Gastrocnemius medialis (tissue), 4 donors: ENCODE data around the gene SOX15. TPM values are rescaled to one million over a fixed set of nuclear protein-coding genes. Genes with fewer than 3 reads are reported as not detected.

Experiments
- ATAC-seq, 2 donors: fragments of 150-250 bp; one replicate each; pipeline ENCODE4 v1.9.1; 2016
- DNase-seq, 2 donors: peaks; one replicate each; pipeline ENCODE4 v3.0.0-alpha.2; 2019
- H3K27ac ChIP-seq, 4 donors: fragments of 200-600 bp; sonication (generic); 1 replicate in 1 of 4; 2 replicates in 3 of 4; pipeline ENCODE4 v1.5.1; 2016 to 2018; ENCODE audit warnings: mild to moderate bottlenecking in 2 of 4, moderate library complexity in 1 of 4
- H3K27me3 ChIP-seq, 3 donors: fragments of 200-600 bp; sonication (generic) in 2 of 3; 1 replicate in 1 of 3; 2 replicates in 2 of 3; pipeline versions ENCODE4 v1.5.1 to v1.6.0; 2016 to 2019; ENCODE audit warnings: mild to moderate bottlenecking in 1 of 3, moderate library complexity in 1 of 3
- H3K36me3 ChIP-seq, 2 donors: fragments of 200-600 bp; sonication (generic) in 1 of 2; one replicate each; pipeline ENCODE4 v1.5.1; 2017 to 2018
- H3K4me1 ChIP-seq, 2 donors: fragments of 200-600 bp; sonication (generic) in 1 of 2; one replicate each; pipeline ENCODE4 v1.5.1; 2016 to 2017; ENCODE audit warnings: mild to moderate bottlenecking in 2 of 2
- H3K4me3 ChIP-seq, 4 donors: fragments of 200-600 bp; sonication (generic) in 3 of 4; 1 replicate in 1 of 4; 2 replicates in 3 of 4; pipeline ENCODE4 v1.5.1; 2016 to 2019; ENCODE audit warnings: mild to moderate bottlenecking in 2 of 4
- H3K9me3 ChIP-seq, 3 donors: fragments of 200-600 bp; sonication (generic) in 2 of 3; 1 replicate in 1 of 3; 2 replicates in 2 of 3; pipeline ENCODE4 v1.5.1; 2016 to 2019
- CTCF ChIP-seq, 5 experiments: fragments of 450-650 bp in 3 of 5; fragments of 200-600 bp in 2 of 5; sonication (generic) in 2 of 5; IDR thresholded peaks in 4 of 5; conservative IDR thresholded peaks in 1 of 5; 1 replicate in 4 of 5; 2 replicates in 1 of 5; pipeline ENCODE4 v1.5.1; 2016 to 2019; ENCODE audit warnings: antibody characterized with exemption in 5 of 5, mild to moderate bottlenecking in 3 of 5, moderate library complexity in 3 of 5
- POLR2A ChIP-seq, 2 donors: fragments of 450-650 bp; IDR thresholded peaks; one replicate each; pipeline ENCODE4 v1.6.1; 2017; ENCODE audit warnings: antibody characterized with exemption in 2 of 2, mild to moderate bottlenecking in 2 of 2, moderate library complexity in 2 of 2
- in situ Hi-C, 4 donors: fragments of 200-750 bp; cut with MboI; loops; one replicate each; pipeline versions ENCODE4 v1.15.0 to v1.8.0; 2017; ENCODE audit warnings: low sequenced_read_pairs in 4 of 4
- intact Hi-C: fragments of 100-400 bp; cut with DNase I; formaldehyde crosslinking; loops from one replicate; pipeline ENCODE4 v1.15.1; 2023; ENCODE audit warnings: low total_unique reads
- total RNA-seq, 4 donors: library from RNA; depleted of rRNA; stranded (reverse); fragments of >200 nt; gene quantifications; one replicate each; pipeline versions ENCODE4 v1.1.0 to v1.2.3, GENCODE V29; 2016

SOX15 gene
- total RNA-seq, 4 donors from 2014 or later, result 0.66 to 1.3 (median 1.1) TPM; not detected in 1

- intact Hi-C loops (loop anchor here (2.0 to 5.0 kb wide), 6 partner anchors 29 to 283 kb away; partner anchors contain the start of genes CHRNB1, FXR2, NEURL4 and TMEM256), in situ Hi-C loops (loop anchor here in 1 of 4 donors (10.0 to 25.0 kb wide), 3 partner anchors 55 to 215 kb away; partner anchors contain the start of genes CHRNB1, FGF11, SPEM2 and SPEM3)
- Histone ChIP-seq H3K9me3 (no peaks in the 10 kb centered on the region), H3K36me3 (peaks cover 0 to 17% of the 10 kb centered on the region in 2 donors), H3K27ac (peak overlapping the region; percentile 93 to 96 (median 96)), H3K4me1 (peaks cover 48 to 62% of the 10 kb centered on the region in 2 donors), H3K4me3 (peak overlapping the region; percentile 16 to 95 (median 47)), H3K27me3 (no peaks in the 10 kb centered on the region)
- no peak for DNase-seq
- TF ChIP-seq POLR2A (IDR thresholded peaks at IDR 0.05), result no peak
- TF ChIP-seq CTCF (IDR thresholded peaks at IDR 0.05 in 4 of 5, conservative IDR thresholded peaks at IDR 0.05 in 1 of 5), result no peak
- no peak for ATAC-seq
These were observed 30.3 kb downstream of the SOX15 start for GRCh38 chr17:7559320-7560171.

- TF ChIP-seq POLR2A (IDR thresholded peaks at IDR 0.05) (no peak), CTCF (IDR thresholded peaks at IDR 0.05 in 4 of 5, conservative IDR thresholded peaks at IDR 0.05 in 1 of 5) (no peak)
- intact Hi-C loops, result no loop called here
- Histone ChIP-seq H3K4me3 (peak within 1 kb of the TSS; percentile 46 to 95 (median 48)), H3K27me3 (no peaks in the 10 kb centered on the region), H3K9me3 (no peaks in the 10 kb centered on the region), H3K4me1 (peaks cover 44 to 54% of the 10 kb centered on the region in 2 donors), H3K36me3 (peaks cover 0 to 9% of the 10 kb centered on the region in 2 donors), H3K27ac (peak within 1 kb of the TSS; percentile 93 to 96 (median 96))
- ATAC-seq (no peak), DNase-seq (no peak)
- in situ Hi-C loops, result loop anchor here in 1 of 4 donors (10.0 to 25.0 kb wide), 2 partner anchors 54 to 121 kb away; partner anchors contain the start of genes CHRNB1, FGF11, SPEM2 and SPEM3
These were observed 31.2 kb downstream of the SOX15 start, which contains the start of gene TNFSF13 for GRCh38 chr17:7558544-7559319. TSS of gene TNFSF13 (plus strand) at chr17:7558750. CDS start at chr17:7559040, 290 bp downstream.

- Histone ChIP-seq H3K36me3 (peaks cover 0 to 1% of the 10 kb centered on the region in 2 donors), H3K27ac (peak overlapping the region; percentile 93 to 96 (median 96)), H3K4me3 (peak overlapping the region; percentile 46 to 95 (median 48)), H3K27me3 (no peaks in the 10 kb centered on the region), H3K4me1 (peaks cover 42 to 46% of the 10 kb centered on the region in 2 donors), H3K9me3 (no peaks in the 10 kb centered on the region)
- intact Hi-C loops (no loop called here), in situ Hi-C loops (loop anchor here in 1 of 4 donors (10.0 to 25.0 kb wide), 2 partner anchors 53 to 121 kb away; partner anchors contain the start of genes CHRNB1, FGF11, SPEM2 and SPEM3)
- TF ChIP-seq POLR2A (IDR thresholded peaks at IDR 0.05) (peak; percentile 36 to 49), CTCF (IDR thresholded peaks at IDR 0.05 in 4 of 5, conservative IDR thresholded peaks at IDR 0.05 in 1 of 5) (no peak)
- ATAC-seq (peak; percentile 38 to 46), DNase-seq (peak; percentile 70 to 80)
These were observed 31.9 kb downstream of the SOX15 start for GRCh38 chr17:7557775-7558543.
